GM12872 (cell line): ENCODE results near the gene IGFBP3.

Source experiments
- CTCF ChIP-seq: IDR thresholded peaks from 3 replicates; pipeline ENCODE4 v1.5.1; 2011; ENCODE audit warnings: low read depth, mild to moderate bottlenecking, low read length, moderate library complexity; ENCODE audit not compliant: insufficient read depth

IGFBP3 gene

GRCh38 chr7:45885264-45885882, 35.7 kb downstream of the IGFBP3 start:
- TF ChIP-seq CTCF = no peak

- no peak for TF ChIP-seq CTCF
Observed at GRCh38 chr7:45884136-45884535, 36.9 kb downstream of the IGFBP3 start.

- no peak for TF ChIP-seq CTCF
Observed at GRCh38 chr7:45882465-45882810, 38.6 kb downstream of the IGFBP3 start.

GRCh38 chr7:45881759-45882464, 39.2 kb downstream of the IGFBP3 start:
- TF ChIP-seq CTCF = no peak

- no peak for TF ChIP-seq CTCF
Observed at GRCh38 chr7:45881280-45881758, 39.8 kb downstream of the IGFBP3 start.

GRCh38 chr7:45880433-45880860, 40.6 kb downstream of the IGFBP3 start:
- no peak for TF ChIP-seq CTCF

- TF ChIP-seq CTCF = no peak
Observed at GRCh38 chr7:45878457-45879144, 42.5 kb downstream of the IGFBP3 start.
